Osteoblast (primary cell): ENCODE data around the gene DYNC1H1. TPM values are rescaled to one million over a fixed set of nuclear protein-coding genes. Genes with fewer than 3 reads are reported as not detected.

Experiments used
- DNase-seq: peaks from one replicate; pipeline ENCODE4 v3.0.0; 2011; ENCODE audit warnings: low spot score, mixed read lengths; ENCODE audit not compliant: insufficient read length; ENCODE audit errors: missing footprints
- H2AFZ ChIP-seq: 2 replicates; pipeline ENCODE4 v1.6.0; 2011; ENCODE audit warnings: mild to moderate bottlenecking, low read length
- H3K27ac ChIP-seq: 2 replicates; pipeline ENCODE4 v1.5.1; 2011; ENCODE audit warnings: mild to moderate bottlenecking, low read depth, low read length, moderate library complexity
- H3K27me3 ChIP-seq: 2 replicates; pipeline ENCODE4 v1.6.0; 2012; ENCODE audit warnings: mild to moderate bottlenecking, control low read depth, inconsistent platforms, low read length, moderate library complexity; ENCODE audit not compliant: insufficient read depth
- H3K36me3 ChIP-seq: 2 replicates; pipeline ENCODE4 v1.5.1; 2011; ENCODE audit warnings: mild to moderate bottlenecking, low read length, control low read depth, moderate library complexity; ENCODE audit not compliant: insufficient read depth
- H3K4me1 ChIP-seq: 2 replicates; pipeline ENCODE4 v1.5.1; 2011; ENCODE audit warnings: mild to moderate bottlenecking, low read length, control low read depth, moderate library complexity; ENCODE audit not compliant: insufficient read depth
- H3K4me2 ChIP-seq: 2 replicates; pipeline ENCODE4 v1.6.0; 2011; ENCODE audit warnings: mild to moderate bottlenecking, low read length; ENCODE audit not compliant: insufficient read depth
- H3K4me3 ChIP-seq: fragments of 200-600 bp; sonication (generic); 3 replicates; pipeline ENCODE4 v1.5.1; 2012; ENCODE audit warnings: mild to moderate bottlenecking, low read length, inconsistent platforms; ENCODE audit not compliant: insufficient read depth
- H3K79me2 ChIP-seq: 2 replicates; pipeline ENCODE4 v1.6.0; 2012; ENCODE audit warnings: mild to moderate bottlenecking, low read length, control low read depth, inconsistent platforms; ENCODE audit not compliant: insufficient read depth
- H3K9me3 ChIP-seq: 2 replicates; pipeline ENCODE4 v1.5.1; 2011; ENCODE audit warnings: low read depth, low read length, control low read depth
- H4K20me1 ChIP-seq: 2 replicates; pipeline ENCODE4 v1.6.0; 2012; ENCODE audit warnings: mild to moderate bottlenecking, low read length, control low read depth; ENCODE audit not compliant: insufficient read depth
- CTCF ChIP-seq: IDR thresholded peaks from 2 replicates; pipeline ENCODE4 v1.5.1; 2011; ENCODE audit warnings: mild to moderate bottlenecking, low read depth, low read length, moderate library complexity; ENCODE audit errors: extremely low read depth
- total RNA-seq: library from RNA; depleted of rRNA; stranded (reverse); fragments of >200 nt; gene quantifications from 2 replicates; pipeline ENCODE4 v1.2.3, GENCODE V29; 2012

The DYNC1H1 gene
- total RNA-seq, 1 donor = 340 TPM

- no peak for DNase-seq
- Histone ChIP-seq H3K27me3 (no peaks in the 10 kb centered on the region), H2AFZ (no peak overlapping the region), H4K20me1 (peaks cover 15% of the 10 kb centered on the region), H3K4me3 (no peak overlapping the region), H3K36me3 (peaks cover 95% of the 10 kb centered on the region), H3K9me3 (no peaks in the 10 kb centered on the region), H3K4me2 (no peak overlapping the region), H3K79me2 (peaks cover 7% of the 10 kb centered on the region), H3K4me1 (peaks cover 18% of the 10 kb centered on the region), H3K27ac (no peak overlapping the region)
- no peak for TF ChIP-seq CTCF
These were observed 53.9 kb downstream of the DYNC1H1 start for GRCh38 chr14:102018251-102018650.

- Histone ChIP-seq H3K27ac (no peak overlapping the region), H3K4me3 (no peak overlapping the region), H3K4me2 (no peak overlapping the region), H3K27me3 (no peaks in the 10 kb centered on the region), H3K36me3 (peaks cover 95% of the 10 kb centered on the region), H3K79me2 (peaks cover 5% of the 10 kb centered on the region), H3K4me1 (peaks cover 18% of the 10 kb centered on the region), H3K9me3 (no peaks in the 10 kb centered on the region), H2AFZ (no peak overlapping the region), H4K20me1 (peaks cover 15% of the 10 kb centered on the region)
- no peak for DNase-seq
- TF ChIP-seq CTCF = no peak
These were observed 54.7 kb downstream of the DYNC1H1 start for GRCh38 chr14:102019006-102019540.

GRCh38 chr14:102020058-102020971 lies 55.9 kb downstream of the DYNC1H1 start:
- no peaks in the 10 kb centered on the region for H3K9me3 ChIP-seq
- H3K4me2 ChIP-seq = no peak overlapping the region
- H3K27ac ChIP-seq = peak overlapping the region; percentile 62
- H3K36me3 ChIP-seq = peaks cover 94% of the 10 kb centered on the region
- H3K79me2 ChIP-seq = peaks cover 8% of the 10 kb centered on the region
- H3K4me3 ChIP-seq = no peak overlapping the region
- DNase-seq = peak; percentile 92
- H3K27me3 ChIP-seq = no peaks in the 10 kb centered on the region
- H4K20me1 ChIP-seq = peaks cover 11% of the 10 kb centered on the region
- H3K4me1 ChIP-seq = peaks cover 18% of the 10 kb centered on the region
- no peak overlapping the region for H2AFZ ChIP-seq
- no peak for TF ChIP-seq CTCF

- DNase-seq = no peak
- H3K9me3 ChIP-seq = no peaks in the 10 kb centered on the region
- no peaks in the 10 kb centered on the region for H3K27me3 ChIP-seq
- H3K27ac ChIP-seq = no peak overlapping the region
- H3K4me3 ChIP-seq = no peak overlapping the region
- TF ChIP-seq CTCF = no peak
- peaks cover 4% of the 10 kb centered on the region for H4K20me1 ChIP-seq
- peaks cover 11% of the 10 kb centered on the region for H3K79me2 ChIP-seq
- no peak overlapping the region for H3K4me2 ChIP-seq
- H3K36me3 ChIP-seq = peaks cover 99% of the 10 kb centered on the region
- peaks cover 16% of the 10 kb centered on the region for H3K4me1 ChIP-seq
- no peak overlapping the region for H2AFZ ChIP-seq
These were observed 62.6 kb downstream of the DYNC1H1 start for GRCh38 chr14:102026934-102027333.
